22Rv1 (cell line): ENCODE measurements around the gene ATP2B3.

ENCODE experiments used
- CTCF ChIP-seq: fragments of 450-650 bp; IDR thresholded peaks from 2 replicates; pipeline ENCODE4 v1.5.1; 2017; ENCODE audit warnings: mild to moderate bottlenecking
- ZFX ChIP-seq: fragments of 450-650 bp; IDR thresholded peaks from 2 replicates; pipeline ENCODE4 v1.6.1; 2017; ENCODE audit warnings: antibody characterized with exemption, borderline replicate concordance

GRCh38 chrX:153481043-153481442, 36.4 kb upstream of the ATP2B3 start:
- TF ChIP-seq CTCF (no peak), ZFX (no peak)
